ENCODE measurements around the gene NCL. TPM values are rescaled to one million over a fixed set of nuclear protein-coding genes. Genes with fewer than 3 reads are reported as not detected.

Gene NCL
- total RNA-seq, 1 donor from 2014 or later: 588 TPM

- Mint-ChIP-seq H3K4me1 (ENCODE audit: low read depth) (no peaks in the 10 kb centered on the region), H3K27ac (no peak overlapping the region), H3K27me3 (no peaks in the 10 kb centered on the region), H3K4me3 (ENCODE audit: low read depth) (no peak overlapping the region), H3K9me3 (ENCODE audit: low read depth) (peaks cover 9% of the 10 kb centered on the region), H3K36me3 (ENCODE audit: insufficient read depth) (peaks cover 2% of the 10 kb centered on the region)
- DNase-seq (ENCODE audit: low spot score, unreplicated experiment): no peak
- TF ChIP-seq CTCF (IDR thresholded peaks at IDR 0.05; ENCODE audit: unreplicated experiment): no peak
Observed at GRCh38 chr2:231488331-231488730, 24.0 kb upstream of the NCL start.

GRCh38 chr2:231486851-231487596 is 22.7 kb upstream of the NCL start:
- Mint-ChIP-seq H3K4me1 (ENCODE audit: low read depth) (no peaks in the 10 kb centered on the region), H3K27ac (no peak overlapping the region), H3K27me3 (peaks cover 3% of the 10 kb centered on the region), H3K9me3 (ENCODE audit: low read depth) (peaks cover 9% of the 10 kb centered on the region), H3K36me3 (ENCODE audit: insufficient read depth) (peaks cover 2% of the 10 kb centered on the region), H3K4me3 (ENCODE audit: low read depth) (no peak overlapping the region)
- DNase-seq (ENCODE audit: low spot score, unreplicated experiment): no peak
- no peak for TF ChIP-seq CTCF (IDR thresholded peaks at IDR 0.05; ENCODE audit: unreplicated experiment)

- peaks cover 1% of the 10 kb centered on the region for H3K9me3 Mint-ChIP-seq (ENCODE audit: low read depth)
- no peak for DNase-seq (ENCODE audit: low spot score, unreplicated experiment)
- peaks cover under 1% of the 10 kb centered on the region for H3K36me3 Mint-ChIP-seq (ENCODE audit: insufficient read depth)
- H3K4me1 Mint-ChIP-seq (ENCODE audit: low read depth): no peaks in the 10 kb centered on the region
- H3K27me3 Mint-ChIP-seq: peaks cover 6% of the 10 kb centered on the region
- no peak for TF ChIP-seq CTCF (IDR thresholded peaks at IDR 0.05; ENCODE audit: unreplicated experiment)
- H3K27ac Mint-ChIP-seq: no peak overlapping the region
- no peak overlapping the region for H3K4me3 Mint-ChIP-seq (ENCODE audit: low read depth)
Observed at GRCh38 chr2:231483398-231484329, 19.4 kb upstream of the NCL start.

- peak; percentile 61 for DNase-seq (ENCODE audit: low spot score, unreplicated experiment)
- H3K27ac Mint-ChIP-seq: no peak overlapping the region
Observed at GRCh38 chr2:231482806-231483391, 18.6 kb upstream of the NCL start.

More at GRCh38 chr2:231482806-231483391, 18.6 kb upstream of the NCL start:
- Mint-ChIP-seq H3K9me3 (ENCODE audit: low read depth) (no peaks in the 10 kb centered on the region), H3K27me3 (peaks cover 6% of the 10 kb centered on the region), H3K4me1 (ENCODE audit: low read depth) (no peaks in the 10 kb centered on the region), H3K36me3 (ENCODE audit: insufficient read depth) (no peaks in the 10 kb centered on the region), H3K4me3 (ENCODE audit: low read depth) (no peak overlapping the region)
- peak; percentile 87 for TF ChIP-seq CTCF (IDR thresholded peaks at IDR 0.05; ENCODE audit: unreplicated experiment)

Data from progenitor cell of endocrine pancreas (in vitro differentiated cells).